Memory B cell (primary cell): ENCODE results near the gene TOR3A.
"Not testable (repeated sequence)": the region's sequence is repeated elsewhere in the genome, so short reads cannot be mapped to it uniquely, and the experiment has no call there.

ENCODE experiments used
- ATAC-seq: fragments of 150-1000 bp; cut with Tn5 transposase; 2 replicates; pipeline ENCODE4 v1.10.0; 2021; ENCODE audit warnings: low read depth, mild to moderate bottlenecking, moderate library complexity
- DNase-seq, 2 donors: peaks; one replicate each; pipeline ENCODE4 v3.0.0; 2022; ENCODE audit warnings: low spot score in 2 of 2
- H3K27ac Mint-ChIP-seq: one replicate; pipeline ENCODE4 v1.8.0; 2022; ENCODE audit warnings: mild to moderate bottlenecking, moderate library complexity, mixed read lengths
- H3K27me3 Mint-ChIP-seq: one replicate; pipeline ENCODE4 v1.8.0; 2022; ENCODE audit warnings: mixed read lengths
- H3K36me3 Mint-ChIP-seq: one replicate; pipeline ENCODE4 v1.8.0; 2022; ENCODE audit warnings: mild to moderate bottlenecking, mixed read lengths
- H3K4me1 Mint-ChIP-seq: one replicate; pipeline ENCODE4 v1.8.0; 2022; ENCODE audit warnings: mixed read lengths
- H3K4me3 Mint-ChIP-seq: one replicate; pipeline ENCODE4 v1.8.0; 2022; ENCODE audit warnings: mild to moderate bottlenecking, moderate library complexity, mixed read lengths
- H3K9me3 Mint-ChIP-seq: one replicate; pipeline ENCODE4 v1.8.0; 2022; ENCODE audit warnings: mixed read lengths

Gene TOR3A, protein sequence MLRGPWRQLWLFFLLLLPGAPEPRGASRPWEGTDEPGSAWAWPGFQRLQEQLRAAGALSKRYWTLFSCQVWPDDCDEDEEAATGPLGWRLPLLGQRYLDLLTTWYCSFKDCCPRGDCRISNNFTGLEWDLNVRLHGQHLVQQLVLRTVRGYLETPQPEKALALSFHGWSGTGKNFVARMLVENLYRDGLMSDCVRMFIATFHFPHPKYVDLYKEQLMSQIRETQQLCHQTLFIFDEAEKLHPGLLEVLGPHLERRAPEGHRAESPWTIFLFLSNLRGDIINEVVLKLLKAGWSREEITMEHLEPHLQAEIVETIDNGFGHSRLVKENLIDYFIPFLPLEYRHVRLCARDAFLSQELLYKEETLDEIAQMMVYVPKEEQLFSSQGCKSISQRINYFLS

DNA sequence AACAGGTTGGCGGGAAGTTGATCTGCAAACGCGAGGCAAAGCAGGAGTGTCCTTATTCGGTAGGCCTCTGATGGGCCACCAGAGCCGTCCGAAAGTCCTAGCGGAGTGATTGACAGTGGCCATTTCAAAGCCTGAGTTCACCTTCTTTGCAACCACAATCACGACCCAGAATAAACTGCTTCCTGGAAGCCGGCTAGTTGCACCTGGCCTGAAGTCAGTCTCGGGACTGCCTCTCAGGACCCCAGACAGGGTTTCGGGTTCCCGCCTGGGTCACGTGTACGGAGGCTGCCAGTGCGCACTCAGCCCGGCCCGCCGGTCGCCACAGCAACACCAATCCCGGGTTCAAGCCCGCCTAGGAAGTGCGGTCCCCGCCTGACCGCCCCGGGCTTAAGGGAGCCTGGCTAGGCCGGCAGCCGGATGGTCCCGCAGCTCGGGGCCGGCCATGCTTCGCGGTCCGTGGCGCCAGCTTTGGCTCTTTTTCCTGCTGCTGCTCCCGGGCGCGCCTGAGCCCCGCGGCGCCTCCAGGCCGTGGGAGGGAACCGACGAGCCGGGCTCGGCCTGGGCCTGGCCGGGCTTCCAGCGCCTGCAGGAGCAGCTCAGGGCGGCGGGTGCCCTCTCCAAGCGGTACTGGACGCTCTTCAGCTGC, at the start of gene TOR3A:
Gene TOR3A (plus strand): TSS at position 384 of the 646 bp plus-strand sequence. CDS start 59 bp downstream, at position 443.
- Mint-ChIP-seq H3K9me3 (no peaks in the 10 kb centered on the region), H3K27me3 (no peaks in the 10 kb centered on the region), H3K4me1 (peaks cover 23% of the 10 kb centered on the region), H3K4me3 (peak within 1 kb of the TSS; percentile 99), H3K27ac (peak within 1 kb of the TSS; percentile 100), H3K36me3 (peaks cover 4% of the 10 kb centered on the region)
- DNase-seq (peak; percentile 90), ATAC-seq (peak; percentile 72)

DNA sequence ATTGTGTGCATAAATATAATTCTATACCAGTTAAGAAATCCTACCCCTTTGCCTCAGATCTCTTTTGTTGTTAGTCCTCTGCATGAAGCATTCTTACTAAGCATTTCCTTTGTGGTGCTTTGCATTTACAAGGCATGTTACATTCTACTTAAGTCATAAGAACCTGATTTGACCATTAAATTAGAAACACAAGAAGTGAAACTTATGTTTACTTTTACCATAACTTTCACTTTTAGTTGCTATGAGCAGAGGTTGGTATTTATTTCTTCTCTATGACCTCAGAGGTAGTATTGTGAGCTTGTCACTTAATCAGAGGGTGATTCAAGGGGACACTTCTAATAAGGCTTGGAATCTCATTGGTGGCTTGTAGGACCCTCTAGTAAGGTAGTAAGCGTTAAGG, 47.1 kb upstream of the TOR3A start:
- Mint-ChIP-seq H3K4me1 (peaks cover 61% of the 10 kb centered on the region), H3K36me3 (no peaks in the 10 kb centered on the region), H3K9me3 (no peaks in the 10 kb centered on the region), H3K4me3 (peak overlapping the region; percentile 78), H3K27ac (peak overlapping the region; percentile 98), H3K27me3 (no peaks in the 10 kb centered on the region)
- DNase-seq (peak in 1 of 2 donors; percentile 23), ATAC-seq (peak; percentile 92)

DNA sequence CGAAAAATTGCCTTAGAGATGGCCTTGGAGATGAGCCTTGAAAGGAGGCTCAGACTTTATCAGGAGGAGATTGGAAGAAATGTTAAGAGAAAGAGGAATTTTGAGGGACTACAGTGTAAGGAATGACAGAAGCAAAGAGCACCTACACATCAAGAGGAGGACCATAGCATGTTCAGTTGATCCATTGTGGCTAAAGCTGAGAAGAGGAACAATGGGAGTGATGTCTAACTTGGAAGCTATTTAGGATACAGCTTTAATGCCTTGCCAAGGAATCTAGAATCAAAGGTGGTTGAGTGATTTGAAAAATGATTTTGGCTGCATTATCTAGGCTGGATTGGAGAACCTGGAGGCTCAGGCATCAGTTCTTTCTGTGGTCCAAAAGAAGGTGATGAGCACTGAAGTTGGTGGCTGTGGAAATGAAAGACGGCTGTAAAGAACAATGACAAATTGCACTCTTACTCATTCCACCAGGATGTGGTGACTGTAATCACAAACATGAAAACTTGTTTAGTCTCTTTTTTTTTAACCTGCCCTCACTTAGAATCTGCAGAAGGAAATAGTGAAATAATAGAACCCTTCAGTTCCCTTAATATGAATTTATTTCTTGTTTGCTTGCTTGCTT, 44.9 kb upstream of the TOR3A start:
- H3K4me3 Mint-ChIP-seq, result no peak overlapping the region
- no peak for DNase-seq
- no peaks in the 10 kb centered on the region for H3K36me3 Mint-ChIP-seq
- H3K27me3 Mint-ChIP-seq, result no peaks in the 10 kb centered on the region
- no peak for ATAC-seq
- no peaks in the 10 kb centered on the region for H3K9me3 Mint-ChIP-seq
- H3K4me1 Mint-ChIP-seq, result peaks cover 42% of the 10 kb centered on the region
- peak overlapping the region; percentile 98 for H3K27ac Mint-ChIP-seq

DNA sequence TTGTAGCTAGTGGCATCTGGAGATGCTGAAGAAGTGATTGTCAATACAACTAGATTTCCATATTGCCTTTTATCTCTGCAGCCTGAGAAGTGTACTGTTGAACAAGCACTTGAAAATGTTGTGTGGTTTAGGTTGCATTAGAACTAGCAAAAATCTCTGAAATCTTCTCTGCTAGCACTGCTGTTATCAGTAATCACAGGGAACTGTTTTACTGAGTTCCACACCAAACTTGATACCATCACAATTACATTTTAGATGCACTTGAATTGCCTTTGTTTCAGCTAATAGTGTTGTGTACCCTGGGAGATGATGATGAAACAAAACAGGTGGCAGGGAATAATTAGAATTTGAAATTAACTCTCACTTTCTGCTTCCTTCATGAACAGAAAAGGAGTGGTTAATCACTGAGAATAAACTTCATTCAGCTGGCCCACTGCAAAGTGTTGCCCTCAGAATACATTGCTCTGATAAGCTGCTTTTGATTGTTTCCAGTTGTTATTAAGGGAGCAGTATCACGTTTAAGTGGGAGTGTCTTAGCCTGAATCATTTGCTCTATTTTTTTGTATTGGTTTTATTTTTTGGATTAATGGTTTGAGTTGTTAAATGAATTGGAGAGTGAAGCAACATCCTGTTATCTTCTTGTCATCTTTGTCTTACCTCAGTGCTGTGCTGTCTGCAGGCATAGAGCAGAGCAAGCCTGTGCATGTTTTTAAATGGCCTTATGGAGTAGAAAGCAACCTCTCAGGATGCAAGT, 43.2 kb upstream of the TOR3A start:
- DNase-seq, result no peak
- no peaks in the 10 kb centered on the region for H3K27me3 Mint-ChIP-seq
- no peak overlapping the region for H3K4me3 Mint-ChIP-seq
- H3K4me1 Mint-ChIP-seq, result peaks cover 40% of the 10 kb centered on the region
- peak overlapping the region; percentile 28 for H3K27ac Mint-ChIP-seq
- H3K36me3 Mint-ChIP-seq, result peaks cover 2% of the 10 kb centered on the region
- H3K9me3 Mint-ChIP-seq, result no peaks in the 10 kb centered on the region
- no peak for ATAC-seq

DNA sequence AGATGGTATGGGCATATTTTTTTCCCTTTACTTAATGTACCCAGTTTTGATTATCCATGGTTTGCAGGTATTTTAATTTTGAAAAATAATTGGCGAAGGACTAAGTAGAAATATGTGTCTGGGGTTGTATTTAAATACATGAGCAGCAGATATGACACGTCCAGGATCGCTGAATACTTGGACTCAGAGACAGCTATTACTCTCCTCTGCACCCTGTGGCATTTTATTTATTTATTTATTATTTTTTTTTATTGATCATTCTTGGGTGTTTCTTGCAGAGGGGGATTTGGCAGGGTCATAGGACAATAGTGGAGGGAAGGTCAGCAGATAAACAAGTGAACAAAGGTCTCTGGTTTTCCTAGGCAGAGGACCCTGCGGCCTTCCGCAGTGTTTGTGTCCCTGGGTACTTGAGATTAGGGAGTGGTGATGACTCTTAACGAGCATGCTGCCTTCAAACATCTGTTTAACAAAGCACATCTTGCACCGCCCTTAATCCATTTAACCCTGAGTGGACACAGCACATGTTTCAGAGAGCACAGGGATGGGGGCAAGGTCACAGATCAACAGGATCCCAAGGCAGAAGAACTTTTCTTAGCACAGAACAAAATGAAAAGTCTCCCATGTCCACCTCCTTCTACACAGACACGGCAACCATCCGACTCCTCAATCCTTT, 42.2 kb upstream of the TOR3A start:
- DNase-seq, H3K27ac Mint-ChIP-seq, ATAC-seq, H3K36me3 Mint-ChIP-seq, H3K27me3 Mint-ChIP-seq, H3K9me3 Mint-ChIP-seq, H3K4me3 Mint-ChIP-seq: not testable (repeated sequence)
- peaks cover 35% of the 10 kb centered on the region for H3K4me1 Mint-ChIP-seq

DNA sequence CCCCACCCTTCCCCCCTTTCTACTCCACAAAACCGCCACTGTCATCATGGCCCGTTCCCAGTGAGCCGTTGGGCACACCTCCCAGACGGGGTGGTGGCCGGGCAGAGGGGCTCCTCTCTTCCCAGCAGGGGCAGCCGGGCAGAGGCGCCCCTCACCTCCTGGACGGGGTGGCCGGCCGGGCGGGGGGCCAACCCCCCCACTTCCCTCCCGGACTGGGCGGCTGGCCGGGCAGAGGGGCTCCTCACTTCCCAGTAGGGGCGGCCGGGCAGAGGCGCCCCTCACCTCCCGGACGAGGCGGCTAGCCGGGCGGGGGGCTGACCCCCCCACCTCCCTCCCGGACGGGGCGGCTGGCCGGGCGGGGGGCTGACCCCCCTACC, 41.7 kb upstream of the TOR3A start:
- not testable (repeated sequence) for H3K27me3 Mint-ChIP-seq, ATAC-seq, H3K9me3 Mint-ChIP-seq, H3K27ac Mint-ChIP-seq, DNase-seq, H3K4me3 Mint-ChIP-seq, H3K36me3 Mint-ChIP-seq
- peaks cover 30% of the 10 kb centered on the region for H3K4me1 Mint-ChIP-seq

DNA sequence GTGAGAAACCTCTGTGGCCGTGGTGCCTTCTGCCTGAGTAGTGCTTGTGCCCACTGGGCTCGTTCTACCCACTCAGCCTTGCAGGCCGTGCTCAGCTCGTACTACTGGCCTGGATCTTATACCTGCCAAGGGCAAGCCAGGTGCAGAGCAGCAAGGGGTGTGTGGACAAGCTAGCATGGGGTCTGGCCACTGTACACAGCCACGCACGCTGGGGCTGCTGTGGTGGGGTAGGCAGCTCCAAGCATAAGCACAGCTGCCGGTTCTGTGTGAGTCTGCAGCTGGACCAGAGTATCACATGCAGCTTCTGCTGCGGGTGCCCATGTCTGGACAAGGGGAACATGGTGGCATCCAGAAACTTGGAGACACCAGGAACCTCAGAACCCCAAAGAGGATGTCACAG, 39.8 kb upstream of the TOR3A start:
- peaks cover 16% of the 10 kb centered on the region for H3K4me1 Mint-ChIP-seq
- DNase-seq (no peak), ATAC-seq (no peak)
- H3K4me3 Mint-ChIP-seq, result no peak overlapping the region
- peaks cover 6% of the 10 kb centered on the region for H3K36me3 Mint-ChIP-seq
- H3K27ac Mint-ChIP-seq, result no peak overlapping the region
- H3K9me3 Mint-ChIP-seq, result no peaks in the 10 kb centered on the region
- H3K27me3 Mint-ChIP-seq, result no peaks in the 10 kb centered on the region

DNA sequence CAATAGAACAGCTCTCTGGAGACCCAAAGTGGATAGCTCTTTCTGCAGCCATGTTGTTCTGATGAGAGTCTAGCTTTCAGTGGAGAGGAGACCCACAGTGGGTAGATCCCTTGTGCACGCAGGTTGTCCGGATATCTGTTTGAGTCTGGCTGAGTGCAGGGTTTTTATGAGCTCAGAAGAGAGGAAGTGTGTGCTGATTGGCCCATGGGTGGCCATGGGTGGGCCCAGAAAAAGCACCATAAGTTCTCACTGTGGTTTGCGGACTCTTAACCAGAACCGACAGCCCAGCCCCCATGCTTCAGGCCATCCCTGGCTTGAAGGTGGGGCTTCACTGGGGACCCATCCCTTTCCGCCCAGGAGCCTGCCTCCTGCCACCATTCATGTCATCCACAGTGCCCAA, 39.2 kb upstream of the TOR3A start:
- ATAC-seq, result no peak

DNA sequence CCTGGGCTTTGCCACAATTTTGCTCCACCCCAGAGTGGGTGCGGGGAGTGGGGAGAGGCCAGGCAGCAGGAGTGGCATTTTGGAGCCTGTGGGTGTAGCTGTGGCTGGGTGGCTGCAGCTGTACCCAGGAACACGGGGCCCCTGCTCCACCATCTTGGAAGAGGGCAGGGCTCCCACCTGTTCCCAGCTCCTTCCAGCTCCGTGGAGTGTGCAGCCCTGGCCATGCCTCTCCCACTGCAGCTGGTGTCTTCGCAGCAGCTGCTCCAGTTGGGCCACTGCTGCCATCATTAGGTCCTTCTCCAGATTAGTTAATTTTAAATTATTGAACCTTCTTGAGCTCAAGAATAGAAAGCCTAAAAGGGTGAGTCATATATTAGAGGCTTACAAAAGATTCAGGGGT, 38.6 kb upstream of the TOR3A start:
- Mint-ChIP-seq H3K4me3 (no peak overlapping the region), H3K4me1 (peaks cover 19% of the 10 kb centered on the region), H3K27ac (no peak overlapping the region), H3K36me3 (peaks cover 7% of the 10 kb centered on the region), H3K27me3 (no peaks in the 10 kb centered on the region), H3K9me3 (no peaks in the 10 kb centered on the region)
- no peak for ATAC-seq
- DNase-seq, result no peak

More for the DNA sequence above, 39.2 kb upstream of the TOR3A start:
- no peak for DNase-seq
- peaks cover 19% of the 10 kb centered on the region for H3K4me1 Mint-ChIP-seq
- H3K4me3 Mint-ChIP-seq, result no peak overlapping the region
- no peak overlapping the region for H3K27ac Mint-ChIP-seq
- peaks cover 6% of the 10 kb centered on the region for H3K36me3 Mint-ChIP-seq
- no peaks in the 10 kb centered on the region for H3K27me3 Mint-ChIP-seq
- H3K9me3 Mint-ChIP-seq, result no peaks in the 10 kb centered on the region

DNA sequence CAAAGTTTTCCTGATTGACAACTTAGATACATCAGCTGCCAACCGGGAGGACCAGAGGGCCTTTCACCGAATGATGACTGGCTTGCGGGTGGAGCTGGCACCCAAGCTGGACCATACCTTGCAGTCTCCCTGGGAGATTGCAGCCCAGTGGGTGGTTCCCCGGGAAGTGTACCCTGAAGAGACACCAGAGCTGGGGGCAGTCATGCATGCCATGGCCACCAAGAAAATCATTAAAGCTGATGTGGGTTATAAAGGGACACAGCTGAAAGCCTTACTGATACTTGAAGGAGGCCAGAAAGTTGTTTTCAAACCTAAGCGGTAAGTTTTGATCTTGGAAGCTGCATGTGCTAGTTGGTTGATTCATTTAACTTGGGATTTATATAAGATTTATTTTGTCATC, 38.0 kb upstream of the TOR3A start:
- Mint-ChIP-seq H3K36me3 (peaks cover 8% of the 10 kb centered on the region), H3K9me3 (no peaks in the 10 kb centered on the region), H3K27ac (peak overlapping the region; percentile 16), H3K4me3 (no peak overlapping the region), H3K27me3 (no peaks in the 10 kb centered on the region), H3K4me1 (peaks cover 14% of the 10 kb centered on the region)
- ATAC-seq (peak; percentile 35), DNase-seq (no peak)

DNA sequence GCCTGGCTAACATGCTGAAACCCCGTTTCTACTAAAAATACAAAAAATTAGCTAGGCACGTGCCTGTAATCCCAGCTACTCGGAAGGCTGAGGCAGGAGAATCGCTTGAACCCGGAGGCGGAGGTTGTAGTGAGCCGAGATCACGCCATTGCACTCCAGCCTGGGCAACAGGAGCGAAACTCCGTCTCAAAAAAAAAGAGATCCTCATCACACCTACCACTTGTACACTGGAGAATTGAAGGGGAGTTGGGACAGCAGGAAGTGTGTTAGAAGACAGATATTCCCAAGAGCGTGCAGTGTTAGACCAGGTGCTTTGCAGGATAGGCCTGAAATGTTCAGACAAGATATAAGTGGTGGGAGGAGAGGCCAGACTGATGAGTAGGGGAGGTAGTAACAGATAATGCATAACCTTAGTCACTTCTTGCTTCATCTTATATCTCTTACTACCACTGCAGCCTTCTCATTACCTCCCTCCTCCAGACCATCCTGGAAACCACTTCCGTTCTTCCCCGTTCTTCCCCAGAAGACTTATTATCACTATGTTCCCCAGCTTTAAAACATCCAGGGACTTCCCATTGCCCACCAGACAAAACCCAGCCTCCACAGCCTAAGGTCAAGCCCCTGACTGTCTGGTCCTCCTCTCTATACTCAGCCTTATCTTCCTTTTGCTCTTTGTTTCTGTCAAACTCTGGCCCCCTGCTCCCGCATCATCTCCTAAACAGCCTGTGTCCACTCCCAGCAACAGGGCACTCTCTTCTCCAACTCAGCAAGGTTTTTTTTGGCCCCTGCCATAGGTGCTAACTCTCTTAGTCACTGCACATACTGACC, 34.8 kb upstream of the TOR3A start:
- Mint-ChIP-seq H3K9me3 (no peaks in the 10 kb centered on the region), H3K4me1 (peaks cover 11% of the 10 kb centered on the region), H3K27ac (peak overlapping the region; percentile 18), H3K4me3 (no peak overlapping the region), H3K27me3 (no peaks in the 10 kb centered on the region), H3K36me3 (peaks cover 11% of the 10 kb centered on the region)
- no peak for DNase-seq
- no peak for ATAC-seq

DNA sequence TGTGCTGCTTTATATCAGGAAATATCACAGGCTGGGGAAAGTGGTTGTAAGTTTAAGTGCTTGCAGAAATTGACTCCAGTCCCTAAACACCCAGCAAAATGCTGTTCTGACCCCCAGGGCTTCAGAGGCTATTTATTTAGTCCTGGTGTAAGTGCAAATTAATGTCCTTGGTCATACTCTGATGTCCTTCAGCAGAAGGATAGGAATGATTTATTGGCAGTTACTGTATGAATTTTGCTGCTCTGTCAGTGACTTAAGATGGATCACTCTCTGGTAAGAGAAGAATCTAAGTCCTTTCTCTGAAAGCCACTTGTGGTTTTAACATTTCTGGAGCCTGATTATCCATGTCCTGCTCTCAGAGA, 34.3 kb upstream of the TOR3A start:
- peak overlapping the region; percentile 18 for H3K27ac Mint-ChIP-seq
- no peak for DNase-seq

More for the DNA sequence above, 34.3 kb upstream of the TOR3A start:
- ATAC-seq, result no peak
- Mint-ChIP-seq H3K36me3 (peaks cover 11% of the 10 kb centered on the region), H3K4me3 (no peak overlapping the region), H3K27me3 (no peaks in the 10 kb centered on the region), H3K4me1 (peaks cover 11% of the 10 kb centered on the region), H3K9me3 (no peaks in the 10 kb centered on the region)
